Heart left ventricle (tissue), 13 donors: Measurements from ENCODE around the gene SND1.

ENCODE experiments used
- POLR2A ChIP-seq, 2 donors: fragments of 450-650 bp; IDR thresholded peaks; one replicate each; pipeline ENCODE4 v1.6.1; 2017; ENCODE audit warnings: antibody characterized with exemption in 2 of 2, mild to moderate bottlenecking in 2 of 2, moderate library complexity in 2 of 2
- TF ChIP-seq, protein P1 (sequence below), 12 donors: fragments of 200-600 bp; sonication (generic) in 4 of 12; IDR thresholded peaks; one replicate each; pipeline versions ENCODE4 v1.5.0 to v1.8.0; 2018 to 2022; ENCODE audit warnings: antibody characterized with exemption in 12 of 12, mild to moderate bottlenecking in 5 of 12
- donor health status: ischemic (EF 13 %, LVEDD 7.1; RV severe dilation, severe dysfunction).
- donor health status: DM: no; HTN: yes; CAD: no.
- donor health status: DM: no; HTN: no; CAD: no.
- donor health status: ischemic (EF 25% LVEDD 6.9; RV normal size, moderate dysfunction).
- donor health status: ischemic (EF 25% LVEDD 5.7; RV mildly dilated, moderate dysfunction).
- donor health status: ischemic (EF 35%, LVEDD 5.7; RV mildly dilated, moderate dysfunction).
- donor health status: nonischemic (EF 11% LVEDD 7.7; RV severe dilation, severe dysfunction).
- donor health status: DM: yes; HTN: yes; CAD: no.
- donor health status: PGD.
- donor health status: ischemic (EF 29% LVEDD 5.4; RV normal size, mild dysfunction).
- donor health status: nonischemic (EF 23%, LVEDD 6.1; RV moderate dilation, normal function).

DNA sequence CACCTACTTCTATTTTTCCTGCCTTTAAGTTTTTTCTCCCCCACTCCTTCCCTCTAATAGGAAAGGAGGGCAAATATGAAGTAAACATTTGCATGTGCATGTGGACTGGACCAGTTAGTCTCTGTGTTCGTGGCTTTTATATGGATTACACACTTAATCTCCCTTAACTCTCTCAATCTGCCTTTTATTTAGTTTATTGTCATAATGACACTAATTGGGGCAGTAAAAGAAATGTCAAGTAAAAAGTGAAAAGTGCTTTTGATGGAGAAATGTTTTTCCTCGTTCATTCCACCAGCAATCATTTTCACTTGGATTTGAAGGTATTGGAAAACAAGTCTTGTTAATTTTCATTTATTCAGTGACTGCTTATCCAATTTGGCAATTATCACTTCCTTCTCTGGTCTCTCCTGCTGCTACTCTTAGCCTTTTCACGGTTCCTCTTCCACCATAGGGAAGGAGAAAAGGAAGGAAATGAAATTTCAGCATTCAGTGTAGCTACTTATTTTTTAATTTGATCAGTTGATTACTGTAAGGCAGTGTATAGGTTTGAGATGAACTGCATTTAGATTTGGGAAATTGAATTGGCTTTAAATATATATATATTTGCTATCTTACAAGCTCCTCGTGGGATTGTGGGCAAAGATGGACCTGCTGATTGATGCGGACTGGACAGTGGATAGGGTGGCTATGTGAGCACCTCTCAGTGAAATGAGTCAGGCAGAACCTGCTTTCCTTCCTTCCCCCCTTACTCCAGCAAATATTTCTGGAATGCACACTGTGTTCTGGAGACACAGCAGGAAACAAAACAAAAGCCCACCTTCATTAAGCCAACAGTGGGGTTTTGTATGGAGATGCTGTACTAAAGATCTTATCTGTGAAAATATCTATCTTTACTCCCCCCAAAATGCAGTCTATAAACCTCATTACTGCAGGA, 301.7 kb downstream of the SND1 start:
- TF ChIP-seq, protein P1, sequence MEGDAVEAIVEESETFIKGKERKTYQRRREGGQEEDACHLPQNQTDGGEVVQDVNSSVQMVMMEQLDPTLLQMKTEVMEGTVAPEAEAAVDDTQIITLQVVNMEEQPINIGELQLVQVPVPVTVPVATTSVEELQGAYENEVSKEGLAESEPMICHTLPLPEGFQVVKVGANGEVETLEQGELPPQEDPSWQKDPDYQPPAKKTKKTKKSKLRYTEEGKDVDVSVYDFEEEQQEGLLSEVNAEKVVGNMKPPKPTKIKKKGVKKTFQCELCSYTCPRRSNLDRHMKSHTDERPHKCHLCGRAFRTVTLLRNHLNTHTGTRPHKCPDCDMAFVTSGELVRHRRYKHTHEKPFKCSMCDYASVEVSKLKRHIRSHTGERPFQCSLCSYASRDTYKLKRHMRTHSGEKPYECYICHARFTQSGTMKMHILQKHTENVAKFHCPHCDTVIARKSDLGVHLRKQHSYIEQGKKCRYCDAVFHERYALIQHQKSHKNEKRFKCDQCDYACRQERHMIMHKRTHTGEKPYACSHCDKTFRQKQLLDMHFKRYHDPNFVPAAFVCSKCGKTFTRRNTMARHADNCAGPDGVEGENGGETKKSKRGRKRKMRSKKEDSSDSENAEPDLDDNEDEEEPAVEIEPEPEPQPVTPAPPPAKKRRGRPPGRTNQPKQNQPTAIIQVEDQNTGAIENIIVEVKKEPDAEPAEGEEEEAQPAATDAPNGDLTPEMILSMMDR (IDR thresholded peaks at IDR 0.05) = no peak
- TF ChIP-seq POLR2A (IDR thresholded peaks at IDR 0.05) = no peak
